HEK293T (cell line): ENCODE results near the gene STK39.

ENCODE experiments used
- CTCF ChIA-PET: fragments of 350-600 bp; formaldehyde crosslinking; extraction: SDS; loops from one replicate; lab custom pipeline; 2021; ENCODE audit warnings: antibody characterized with exemption, inconsistent platforms; lab: Yijun Ruan, JAX
- POLR2A ChIA-PET: fragments of 350-600 bp; formaldehyde crosslinking; extraction: SDS; loops from one replicate; lab custom pipeline; 2020; ENCODE audit warnings: antibody characterized with exemption, inconsistent platforms; lab: Yijun Ruan, JAX
- DNase-seq: peaks from one replicate; pipeline ENCODE4 v3.0.0; 2012; ENCODE audit warnings: mixed read lengths; ENCODE audit errors: extremely low spot score
- ARNT ChIP-seq: fragments of 450-650 bp; IDR thresholded peaks from 2 replicates; pipeline ENCODE4 v1.6.1; 2017; ENCODE audit warnings: mild to moderate bottlenecking
- BHLHE40 ChIP-seq: fragments of 450-650 bp; IDR thresholded peaks from 2 replicates; pipeline ENCODE4 v1.6.1; 2016; ENCODE audit warnings: mild to moderate bottlenecking, moderate library complexity, borderline replicate concordance
- CTBP1 ChIP-seq: fragments of 450-650 bp; IDR thresholded peaks from 2 replicates; pipeline ENCODE4 v1.6.1; 2016; ENCODE audit warnings: borderline replicate concordance
- ELF4 ChIP-seq: fragments of 450-650 bp; IDR thresholded peaks from 2 replicates; pipeline ENCODE4 v1.6.1; 2017; ENCODE audit warnings: antibody characterized with exemption
- FOXA1 ChIP-seq: fragments of 450-650 bp; IDR thresholded peaks from 2 replicates; pipeline ENCODE4 v1.6.1; 2016; ENCODE audit warnings: mild to moderate bottlenecking
- FOXK2 ChIP-seq: fragments of 450-650 bp; IDR thresholded peaks from 2 replicates; pipeline ENCODE4 v1.6.1; 2016; ENCODE audit warnings: mild to moderate bottlenecking
- FOXM1 ChIP-seq: fragments of 450-650 bp; IDR thresholded peaks from 2 replicates; pipeline ENCODE4 v1.6.1; 2017; ENCODE audit warnings: mild to moderate bottlenecking, borderline replicate concordance
- HDGF ChIP-seq: fragments of 450-650 bp; IDR thresholded peaks from 2 replicates; pipeline ENCODE4 v1.6.1; 2017; ENCODE audit warnings: antibody characterized with exemption, borderline replicate concordance
- L3MBTL2 ChIP-seq: fragments of 450-650 bp; conservative IDR thresholded peaks from 2 replicates; pipeline ENCODE4 v1.6.1; 2016; ENCODE audit warnings: mild to moderate bottlenecking
- LEF1 ChIP-seq: fragments of 450-650 bp; IDR thresholded peaks from 2 replicates; pipeline ENCODE4 v1.6.1; 2017; ENCODE audit warnings: mild to moderate bottlenecking, borderline replicate concordance
- NFRKB ChIP-seq: fragments of 450-650 bp; IDR thresholded peaks from 2 replicates; pipeline ENCODE4 v1.6.1; 2016; ENCODE audit warnings: mild to moderate bottlenecking, moderate library complexity
- SP1 ChIP-seq: fragments of 450-650 bp; IDR thresholded peaks from 2 replicates; pipeline ENCODE4 v1.6.1; 2017
- SUZ12 ChIP-seq: fragments of 450-650 bp; IDR thresholded peaks from 2 replicates; pipeline ENCODE4 v1.6.1; 2016; ENCODE audit warnings: mild to moderate bottlenecking
- TARDBP ChIP-seq: fragments of 450-650 bp; IDR thresholded peaks from 2 replicates; pipeline ENCODE4 v1.6.1; 2016
- ZNF384 ChIP-seq: fragments of 450-650 bp; IDR thresholded peaks from 2 replicates; pipeline ENCODE4 v1.6.1; 2016
- TF ChIP-seq, protein P1 (sequence below): fragments of 450-650 bp; IDR thresholded peaks from 2 replicates; pipeline ENCODE4 v1.6.1; 2016

Gene STK39

DNA sequence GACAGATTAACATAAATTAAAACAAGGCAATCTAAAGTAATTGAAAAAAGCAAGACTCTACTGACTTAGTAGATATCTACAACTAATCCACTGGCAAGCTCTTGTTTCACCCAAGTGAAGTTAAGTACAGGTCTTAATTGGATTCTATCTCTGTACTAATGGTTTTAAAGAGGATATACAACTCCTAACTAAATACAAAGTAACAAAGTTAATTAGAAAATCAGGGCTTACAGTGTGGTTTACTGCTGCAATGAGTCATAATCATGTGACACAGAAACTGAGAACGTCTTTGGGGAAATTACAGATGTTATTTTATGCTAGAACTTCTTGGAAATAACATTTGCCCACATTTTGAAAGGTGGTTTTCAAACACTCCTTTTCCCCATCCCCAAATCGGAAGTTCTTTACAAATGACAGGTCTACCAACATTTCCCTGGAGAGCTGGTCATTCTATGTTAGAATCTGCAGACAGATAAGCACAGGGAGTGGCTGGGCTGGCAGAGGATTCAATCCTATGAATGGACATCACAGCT is 245.3 kb downstream of the STK39 start:
- CTCF ChIA-PET, result no interaction called here

DNA sequence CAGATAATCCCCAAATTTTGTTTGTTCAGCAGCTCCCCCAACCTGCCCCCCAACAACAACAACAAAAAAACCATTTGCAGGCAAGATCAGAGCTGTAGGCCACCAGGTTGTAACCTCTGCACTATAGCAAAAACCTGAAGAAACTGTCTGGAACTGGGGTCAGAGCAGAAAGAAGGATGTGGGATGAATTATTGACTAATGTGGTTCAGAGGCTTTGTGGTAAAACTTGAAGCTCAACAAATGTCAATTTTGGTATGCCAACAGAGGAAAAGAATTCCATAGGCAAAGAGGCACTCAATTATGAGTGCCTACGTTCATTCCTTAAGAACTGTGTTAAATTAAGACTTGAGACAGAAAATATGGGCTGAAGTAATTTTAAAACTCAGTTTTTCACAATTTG is 255.1 kb downstream of the STK39 start:
- TF ChIP-seq SUZ12 (no peak), ELF4 (no peak), BHLHE40 (no peak), SP1 (no peak), FOXK2 (no peak), FOXA1 (no peak), HDGF (no peak), ARNT (no peak), ZNF384 (no peak), FOXM1 (no peak), TARDBP (no peak), LEF1 (no peak), L3MBTL2 (no peak)
- no peak for DNase-seq
- ChIA-PET CTCF (no interaction called here), POLR2A (no interaction called here)

More for the DNA sequence above, 245.3 kb downstream of the STK39 start:
- TF ChIP-seq SUZ12 (no peak), ELF4 (no peak), LEF1 (no peak), TARDBP (no peak), FOXK2 (no peak), NFRKB (no peak), ARNT (no peak), CTBP1 (no peak), HDGF (no peak), FOXA1 (no peak)
- TF ChIP-seq, protein P1, sequence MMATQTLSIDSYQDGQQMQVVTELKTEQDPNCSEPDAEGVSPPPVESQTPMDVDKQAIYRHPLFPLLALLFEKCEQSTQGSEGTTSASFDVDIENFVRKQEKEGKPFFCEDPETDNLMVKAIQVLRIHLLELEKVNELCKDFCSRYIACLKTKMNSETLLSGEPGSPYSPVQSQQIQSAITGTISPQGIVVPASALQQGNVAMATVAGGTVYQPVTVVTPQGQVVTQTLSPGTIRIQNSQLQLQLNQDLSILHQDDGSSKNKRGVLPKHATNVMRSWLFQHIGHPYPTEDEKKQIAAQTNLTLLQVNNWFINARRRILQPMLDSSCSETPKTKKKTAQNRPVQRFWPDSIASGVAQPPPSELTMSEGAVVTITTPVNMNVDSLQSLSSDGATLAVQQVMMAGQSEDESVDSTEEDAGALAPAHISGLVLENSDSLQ, result no peak
- no peak for DNase-seq
- POLR2A ChIA-PET, result no interaction called here

DNA sequence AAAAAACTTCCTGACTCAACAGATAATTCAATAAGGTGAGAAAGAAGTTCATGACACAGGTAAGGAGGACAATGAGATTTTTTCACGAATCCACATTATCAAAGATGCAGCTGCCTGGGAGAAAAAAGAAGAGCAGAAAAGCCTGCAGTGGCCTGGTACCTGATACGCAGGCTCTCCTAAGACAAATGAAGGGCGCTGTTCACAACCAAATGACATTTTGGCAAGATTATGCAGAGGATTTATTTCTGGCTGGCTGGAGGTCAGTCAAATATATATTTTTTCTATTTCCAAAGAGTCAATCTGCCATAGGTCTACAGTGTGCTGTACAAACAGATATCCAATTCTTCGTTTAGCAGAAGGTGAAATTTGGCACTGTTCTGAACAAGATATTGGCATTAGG is 257.3 kb downstream of the STK39 start:
- DNase-seq, result no peak
- ChIA-PET CTCF (no interaction called here), POLR2A (no interaction called here)
- TF ChIP-seq CTBP1 (no peak), ELF4 (no peak), SUZ12 (no peak), ZNF384 (no peak), HDGF (no peak), TARDBP (no peak), FOXK2 (no peak), FOXM1 (no peak), ARNT (no peak), SP1 (no peak), BHLHE40 (no peak), L3MBTL2 (no peak), LEF1 (no peak), FOXA1 (no peak), NFRKB (no peak)
- TF ChIP-seq, protein P1, result no peak

DNA sequence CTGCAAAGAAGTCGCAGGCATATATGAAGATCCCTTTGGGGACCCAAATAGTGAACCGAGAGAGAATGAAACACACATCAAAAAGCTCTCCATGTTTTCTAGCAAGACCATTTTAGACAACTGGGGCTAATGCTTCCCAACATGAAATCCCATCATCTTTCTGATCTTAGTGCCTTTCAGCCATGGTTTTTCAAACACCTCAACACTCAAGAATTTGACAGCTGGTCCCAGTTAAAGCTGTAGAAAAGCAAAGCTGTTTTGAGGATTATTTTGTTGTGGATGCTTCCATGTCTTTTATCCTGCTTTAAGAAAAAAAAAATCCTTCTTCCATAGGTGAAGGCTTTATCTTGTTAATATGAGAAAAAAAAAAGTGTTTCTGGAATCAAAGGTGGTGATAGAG is 259.1 kb downstream of the STK39 start:
- CTCF ChIA-PET, result no interaction called here
- no peak for TF ChIP-seq FOXM1
- TF ChIP-seq FOXA1, result no peak
- no peak for TF ChIP-seq BHLHE40
- TF ChIP-seq SUZ12, result no peak
- TF ChIP-seq CTBP1, result no peak
- no peak for TF ChIP-seq SP1
- TF ChIP-seq, protein P1, result no peak
- TF ChIP-seq L3MBTL2, result no peak
- no peak for TF ChIP-seq ZNF384
- no peak for TF ChIP-seq LEF1
- no peak for TF ChIP-seq NFRKB
- no peak for TF ChIP-seq FOXK2
- POLR2A ChIA-PET, result no interaction called here

DNA sequence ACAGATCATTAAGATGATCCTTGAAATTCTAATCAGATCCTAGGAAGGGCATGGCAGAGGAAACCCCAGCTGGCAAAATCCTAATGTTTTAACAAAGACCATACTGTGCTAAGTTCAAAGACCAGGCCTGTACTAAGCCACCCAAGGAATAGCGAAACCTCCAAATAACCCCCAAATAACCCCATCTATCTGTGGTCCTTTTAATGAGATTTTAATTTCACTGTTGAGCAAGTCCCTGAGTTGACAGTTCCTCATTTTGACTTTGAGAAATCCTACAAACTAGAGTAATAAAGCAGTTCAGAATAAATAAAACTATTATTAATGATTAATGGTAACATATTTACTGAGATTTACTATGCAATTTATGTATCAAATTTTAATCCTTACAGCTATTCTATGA is 259.8 kb downstream of the STK39 start:
- DNase-seq, result no peak
- TF ChIP-seq SUZ12 (no peak), ELF4 (no peak), ARNT (no peak), TARDBP (no peak), CTBP1 (no peak), SP1 (no peak), HDGF (no peak), BHLHE40 (no peak), FOXK2 (no peak), NFRKB (no peak)
- TF ChIP-seq, protein P1, result no peak
- POLR2A ChIA-PET, result no interaction called here
- CTCF ChIA-PET, result no interaction called here

More for the DNA sequence above, 259.1 kb downstream of the STK39 start:
- no peak for DNase-seq

DNA sequence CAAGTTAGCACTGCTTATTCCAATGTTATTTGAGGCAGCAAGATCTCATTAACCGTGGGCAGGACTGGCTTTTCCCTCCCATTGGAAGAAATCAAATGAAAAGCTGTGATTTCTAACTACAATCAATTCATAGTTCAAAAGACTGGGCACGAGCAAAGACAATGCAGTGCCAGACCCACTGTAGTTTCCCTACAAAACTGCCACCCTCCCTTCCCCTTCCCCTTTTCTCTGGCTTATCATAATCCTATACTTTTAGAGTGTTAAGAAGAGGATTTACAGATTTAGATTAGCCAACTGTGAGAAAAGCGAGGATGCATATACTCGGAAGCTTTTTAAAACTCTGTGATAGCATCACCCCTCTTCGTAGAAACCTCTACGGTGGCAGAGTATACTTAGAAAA is 260.4 kb downstream of the STK39 start:
- no peak for DNase-seq
- TF ChIP-seq NFRKB, result no peak
- no peak for TF ChIP-seq ELF4
- TF ChIP-seq L3MBTL2, result no peak
- TF ChIP-seq FOXM1, result no peak
- TF ChIP-seq LEF1, result no peak
- no peak for TF ChIP-seq SP1
- TF ChIP-seq ZNF384, result no peak
- TF ChIP-seq HDGF, result no peak
- TF ChIP-seq FOXK2, result no peak
- no peak for TF ChIP-seq FOXA1
- TF ChIP-seq SUZ12, result no peak
- TF ChIP-seq BHLHE40, result no peak
- TF ChIP-seq TARDBP, result no peak
- TF ChIP-seq, protein P1, result no peak
- no peak for TF ChIP-seq ARNT
- TF ChIP-seq CTBP1, result no peak
- POLR2A ChIA-PET, result no interaction called here
- CTCF ChIA-PET, result no interaction called here
